ENCODE results near the gene UBXN1.

DNA sequence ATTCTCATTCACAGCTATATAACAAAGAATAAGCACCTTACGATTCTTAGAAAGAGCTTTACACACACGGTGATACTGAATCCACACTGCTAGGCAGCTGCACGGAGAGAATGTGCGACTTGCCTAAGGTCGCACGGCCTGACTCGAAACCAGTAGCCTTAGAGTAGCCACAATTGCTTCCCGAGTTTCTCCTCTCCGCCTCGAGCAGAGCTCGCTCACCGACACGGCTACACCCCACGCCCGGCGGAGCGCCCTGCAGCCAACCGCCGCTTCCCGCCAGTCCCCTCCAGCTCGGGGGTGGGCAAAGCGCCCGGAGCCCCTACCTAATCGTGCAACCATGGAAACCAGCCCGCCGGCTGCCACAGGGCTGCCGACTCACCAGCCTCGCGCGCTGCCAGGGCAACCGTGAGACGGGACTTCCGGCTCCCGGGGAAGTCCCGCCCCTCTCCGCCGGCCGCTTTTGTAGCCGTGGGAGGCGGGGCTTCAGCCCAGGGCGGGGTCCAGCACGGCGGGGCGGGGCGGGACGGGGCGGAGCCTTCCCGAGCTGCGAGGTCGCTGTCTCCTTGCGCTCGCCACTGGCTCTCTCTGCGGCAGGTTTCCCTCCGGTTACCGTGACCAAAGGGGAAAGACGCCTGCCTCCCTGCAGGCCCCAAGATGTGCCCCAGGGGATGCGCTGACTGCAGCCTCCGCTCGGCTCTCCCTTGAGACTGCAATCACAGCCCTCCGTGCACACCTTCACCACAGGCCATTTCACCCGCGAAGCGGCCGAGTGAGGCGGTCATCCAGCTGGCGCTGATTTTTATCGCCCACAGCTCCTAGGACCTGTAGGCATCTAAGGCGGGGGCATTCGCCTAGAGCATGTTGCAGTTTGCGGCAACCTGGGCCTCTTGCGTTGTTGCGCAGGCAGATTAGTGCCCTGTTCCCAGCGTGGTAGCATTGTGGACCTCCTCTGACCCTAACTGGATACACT, 27.3 kb upstream of the UBXN1 start:
- TF ChIP-seq CTCF (IDR thresholded peaks at IDR 0.05) (no peak), POLR2A (IDR thresholded peaks at IDR 0.05) (no peak)
